Measurements from ENCODE around the gene TFRC.
"Not testable (repeated sequence)": the region's sequence is repeated elsewhere in the genome, so short reads cannot be mapped to it uniquely, and the experiment has no call there.

TFRC gene

DNA sequence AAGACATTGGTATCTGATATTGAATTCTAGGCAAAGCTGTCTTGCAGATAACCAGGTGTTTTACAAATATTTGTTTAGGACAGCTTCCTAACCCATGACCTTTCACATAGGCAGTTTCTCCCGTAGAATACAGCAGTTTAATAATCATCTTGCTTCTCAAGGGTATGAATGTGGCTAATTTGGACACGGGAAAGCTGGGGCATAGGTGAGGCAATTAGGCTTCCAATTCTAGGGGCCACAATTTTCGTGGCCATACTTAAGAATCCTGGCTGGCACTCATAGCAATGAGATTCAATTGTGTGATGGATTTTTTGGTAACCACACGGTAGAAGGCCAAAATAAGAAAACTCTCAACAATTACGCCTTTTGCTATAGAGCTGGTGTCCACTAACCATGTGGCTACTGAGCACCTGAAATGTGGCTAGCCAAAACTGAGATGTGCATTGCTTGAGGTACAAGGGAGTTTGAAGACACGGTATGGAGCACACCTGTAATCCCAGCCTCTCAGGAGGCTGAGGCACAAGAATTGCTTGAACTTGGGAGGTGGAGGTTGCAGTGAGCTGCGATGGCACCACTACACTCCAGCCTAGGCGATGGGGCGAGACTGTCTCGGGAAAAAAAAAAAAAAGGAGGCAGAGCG, 34.4 kb downstream of the TFRC start:
- no peak for DNase-seq

DNA sequence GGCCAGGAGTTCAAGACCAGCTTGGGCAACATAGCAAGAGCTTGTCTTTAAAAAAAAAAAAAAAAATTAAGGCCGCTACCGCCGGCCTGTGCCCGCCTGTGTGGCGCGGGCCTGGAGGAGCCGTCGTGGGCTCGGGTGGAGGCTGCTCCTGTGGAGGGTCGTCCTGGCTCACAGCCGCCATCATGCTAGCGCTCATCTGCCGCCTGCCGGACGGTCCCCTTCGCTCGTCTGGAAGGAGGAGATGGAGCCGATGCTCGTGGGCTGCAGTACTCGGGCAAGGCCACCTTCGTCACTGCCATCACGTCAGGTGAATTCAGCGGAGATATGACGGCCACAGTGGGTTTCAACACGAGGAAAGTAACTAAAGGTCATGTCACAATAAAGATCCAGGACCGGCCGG, 37.4 kb downstream of the TFRC start:
- no peak for DNase-seq

DNA sequence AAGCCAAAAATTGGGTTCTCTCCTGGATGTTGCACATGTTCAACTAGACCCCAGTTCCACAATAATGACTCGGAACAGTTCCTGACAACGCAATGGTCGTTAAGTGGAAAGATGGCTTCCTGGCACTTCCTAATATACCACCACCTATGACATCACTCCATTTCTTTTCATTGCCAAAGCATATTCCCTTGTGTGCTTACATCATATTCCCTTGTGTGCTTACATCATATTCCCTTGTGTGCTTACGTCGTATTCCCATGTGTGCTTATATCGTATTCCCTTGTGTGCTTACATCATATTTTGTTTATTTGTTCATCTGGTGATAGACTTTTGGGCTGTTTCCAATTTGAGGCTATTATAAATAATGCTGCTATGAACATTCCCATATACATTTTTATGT, 39.2 kb downstream of the TFRC start:
- DNase-seq: no peak

DNA sequence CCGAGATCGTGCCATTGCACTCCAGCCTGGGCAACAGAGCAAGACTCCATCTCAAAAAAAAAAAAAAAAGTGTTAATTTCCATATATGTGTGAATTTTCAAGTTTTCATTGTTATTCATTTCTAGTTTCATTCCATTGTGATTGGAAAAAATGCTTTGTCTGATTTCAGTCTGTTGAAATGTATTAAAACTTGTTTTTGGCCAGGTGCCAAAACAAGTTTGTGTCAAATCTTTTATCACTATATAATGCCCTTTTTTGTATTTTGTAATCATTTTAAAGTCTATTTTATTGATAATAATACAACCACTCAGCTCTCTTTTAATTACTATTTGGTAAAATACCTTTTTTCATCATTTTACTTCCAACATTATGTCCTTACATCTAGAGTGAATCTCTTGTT, 42.5 kb downstream of the TFRC start:
- no peak for DNase-seq

DNA sequence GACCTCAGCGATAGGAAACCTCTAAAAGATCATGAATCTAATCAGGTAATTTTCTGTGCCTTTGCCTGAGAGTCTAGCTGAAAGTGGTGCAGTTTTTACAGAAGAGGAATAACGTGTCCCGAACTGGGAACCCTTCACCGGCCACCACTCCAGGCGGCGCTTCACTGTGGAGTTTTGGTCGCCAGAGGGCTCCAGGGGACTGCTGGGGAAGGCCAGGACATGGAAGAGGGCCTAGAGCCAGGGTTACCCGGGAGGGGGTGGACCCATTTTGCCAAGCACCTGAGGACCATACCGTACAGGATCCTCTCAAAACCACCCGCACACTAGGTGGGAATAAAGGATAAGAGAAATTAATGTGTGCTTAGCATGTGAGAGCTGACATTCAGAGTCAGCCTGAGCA, 55.8 kb downstream of the TFRC start:
- not testable (repeated sequence) for DNase-seq

DNA sequence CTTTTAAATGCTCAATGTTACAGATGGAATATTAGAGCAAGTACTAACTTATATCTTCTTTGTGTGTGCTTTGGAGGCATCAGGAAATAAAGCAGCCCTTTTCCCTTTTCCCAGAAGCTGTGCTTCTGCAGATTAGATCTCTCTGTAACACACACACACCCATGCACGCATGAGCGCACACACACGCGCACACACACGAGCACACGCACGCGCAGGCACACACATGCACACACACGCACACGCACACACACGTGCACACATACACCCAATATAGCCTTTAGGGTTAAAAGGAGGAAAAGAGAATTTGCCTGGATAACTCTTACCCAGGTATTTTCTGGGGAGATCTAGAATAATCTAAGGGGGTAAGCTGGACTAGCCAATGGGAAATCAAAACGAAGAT, 56.9 kb downstream of the TFRC start:
- no peak for DNase-seq

DNA sequence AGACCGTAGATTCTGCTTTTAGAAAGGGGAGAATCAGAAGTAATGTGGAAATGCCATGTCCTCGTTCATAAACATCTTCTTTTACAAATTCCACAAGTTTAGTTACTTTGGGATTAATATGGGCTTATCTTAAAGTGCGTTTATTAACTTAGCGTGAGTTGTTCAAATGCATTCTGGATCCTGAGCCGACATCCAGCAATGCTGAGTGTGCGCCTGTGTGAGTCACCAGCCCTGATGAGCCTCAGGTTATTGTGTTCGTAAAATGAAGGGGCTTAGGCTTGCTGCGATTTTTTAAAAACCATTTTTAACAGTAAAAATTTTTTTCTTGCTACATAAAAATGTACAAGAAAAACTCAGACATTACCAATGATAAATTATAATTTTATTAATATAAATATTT, 57.9 kb downstream of the TFRC start:
- DNase-seq: no peak

DNA sequence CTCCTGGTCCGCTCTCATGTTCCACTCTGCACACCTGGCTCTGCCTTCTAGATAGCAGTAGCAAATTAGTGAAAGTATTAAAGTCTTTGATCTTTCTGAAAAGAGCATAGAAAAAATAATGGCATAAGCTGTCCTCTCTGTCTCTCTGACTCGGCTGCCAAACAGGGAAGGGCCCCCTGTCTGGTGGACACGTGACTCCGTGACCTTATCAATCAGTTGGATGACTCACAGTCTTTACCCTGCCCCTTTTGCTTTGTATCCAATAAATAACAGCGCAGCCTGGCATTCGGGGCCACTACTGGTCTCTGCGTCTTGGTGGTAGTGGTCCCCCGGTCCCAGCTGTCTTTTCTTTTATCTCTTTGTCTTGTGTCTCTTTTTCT, 59.4 kb downstream of the TFRC start:
- not testable (repeated sequence) for DNase-seq

DNA sequence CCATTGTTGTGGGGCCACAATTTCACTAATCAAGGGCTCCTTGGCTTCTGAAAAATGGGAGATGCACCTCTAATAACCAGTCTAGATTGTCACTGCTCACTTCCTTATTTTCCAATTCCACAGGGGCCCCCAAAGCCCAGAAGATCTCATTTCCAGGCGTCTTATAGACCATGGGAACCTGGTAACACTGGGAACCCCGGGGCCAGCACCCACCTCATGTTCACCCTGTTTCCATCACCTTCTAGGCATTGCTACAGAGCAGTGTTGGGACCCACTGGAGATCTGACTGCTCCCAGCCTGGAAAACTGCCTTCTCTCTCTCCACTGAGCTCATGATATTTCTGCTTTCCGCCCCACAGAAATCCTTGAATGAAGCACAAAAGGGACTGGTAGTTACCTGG, 61.5 kb downstream of the TFRC start:
- DNase-seq: no peak

DNA sequence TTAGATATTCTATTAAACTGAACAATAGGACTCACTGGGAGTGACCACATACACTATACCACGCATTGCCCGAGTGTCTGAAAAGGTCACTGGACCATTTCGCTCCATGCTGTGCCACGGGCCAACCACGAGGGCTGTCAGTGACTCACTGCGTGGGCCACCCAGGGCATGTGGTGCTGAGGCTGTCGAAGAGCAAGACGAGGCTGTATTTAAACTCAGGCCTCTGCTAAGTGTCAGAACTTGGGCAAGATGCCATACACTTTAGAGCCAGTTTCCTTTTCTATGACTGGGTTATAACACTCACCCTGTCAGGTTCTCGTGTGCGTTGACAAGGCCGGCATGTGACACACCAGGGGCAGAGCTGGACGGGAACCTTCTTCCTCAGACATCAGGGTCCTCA, 62.3 kb downstream of the TFRC start:
- not testable (repeated sequence) for DNase-seq

DNA sequence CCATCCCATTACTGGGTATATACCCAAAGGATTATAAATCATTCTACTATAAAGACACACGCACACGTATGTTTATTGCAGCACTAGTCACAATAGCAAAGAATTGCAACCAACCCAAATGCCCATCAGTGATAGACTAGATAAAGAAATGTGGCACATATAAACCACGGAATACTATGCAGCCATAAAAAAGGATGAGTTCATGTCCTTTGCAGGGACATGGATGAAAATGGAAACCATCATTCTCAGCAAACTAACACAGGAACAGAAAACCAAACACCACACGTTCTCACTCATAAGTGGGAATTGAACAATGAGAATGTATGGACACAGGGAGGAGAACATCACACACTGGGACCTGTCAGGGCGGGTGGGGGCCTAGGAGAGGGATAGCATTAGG, 63.7 kb downstream of the TFRC start:
- DNase-seq: not testable (repeated sequence)

DNA sequence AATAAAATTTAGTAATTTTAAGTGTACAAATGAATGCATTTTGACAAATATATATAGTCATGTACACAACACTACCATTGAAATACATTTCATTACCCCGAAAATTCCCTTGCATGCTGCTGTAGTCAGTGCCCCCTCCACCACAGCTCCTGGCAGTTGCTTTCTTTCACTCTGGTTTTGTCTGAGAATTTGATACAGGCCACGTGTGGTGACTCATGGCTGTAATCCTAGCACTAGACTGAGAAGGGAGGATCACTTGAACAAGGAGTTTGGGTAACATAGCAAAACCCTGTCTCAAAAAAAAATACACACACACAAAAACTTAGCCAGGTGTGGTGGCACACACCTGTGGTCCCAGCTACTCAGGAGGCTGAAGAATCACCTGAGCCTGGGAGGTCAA, 65.4 kb downstream of the TFRC start:
- no peak for DNase-seq

DNA sequence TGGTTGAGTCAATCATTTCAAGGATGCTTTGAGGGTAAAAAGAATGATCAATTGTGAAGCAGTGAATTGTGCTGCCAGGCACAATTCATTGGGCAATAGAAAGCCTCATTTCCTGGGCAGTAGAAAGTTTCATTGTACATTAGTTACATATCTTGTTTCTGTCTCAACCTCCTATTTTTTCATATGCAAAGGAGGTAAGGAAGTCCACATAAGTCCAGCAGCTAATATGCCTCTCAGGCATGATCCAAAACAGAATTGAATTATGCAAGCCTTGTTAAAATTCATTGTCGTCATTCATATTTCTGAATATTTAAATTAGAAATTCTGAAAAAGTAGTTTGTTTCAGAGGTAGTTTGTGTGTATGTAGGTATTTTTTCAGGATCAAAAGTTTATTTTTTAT, 65.8 kb downstream of the TFRC start:
- DNase-seq: no peak

DNA sequence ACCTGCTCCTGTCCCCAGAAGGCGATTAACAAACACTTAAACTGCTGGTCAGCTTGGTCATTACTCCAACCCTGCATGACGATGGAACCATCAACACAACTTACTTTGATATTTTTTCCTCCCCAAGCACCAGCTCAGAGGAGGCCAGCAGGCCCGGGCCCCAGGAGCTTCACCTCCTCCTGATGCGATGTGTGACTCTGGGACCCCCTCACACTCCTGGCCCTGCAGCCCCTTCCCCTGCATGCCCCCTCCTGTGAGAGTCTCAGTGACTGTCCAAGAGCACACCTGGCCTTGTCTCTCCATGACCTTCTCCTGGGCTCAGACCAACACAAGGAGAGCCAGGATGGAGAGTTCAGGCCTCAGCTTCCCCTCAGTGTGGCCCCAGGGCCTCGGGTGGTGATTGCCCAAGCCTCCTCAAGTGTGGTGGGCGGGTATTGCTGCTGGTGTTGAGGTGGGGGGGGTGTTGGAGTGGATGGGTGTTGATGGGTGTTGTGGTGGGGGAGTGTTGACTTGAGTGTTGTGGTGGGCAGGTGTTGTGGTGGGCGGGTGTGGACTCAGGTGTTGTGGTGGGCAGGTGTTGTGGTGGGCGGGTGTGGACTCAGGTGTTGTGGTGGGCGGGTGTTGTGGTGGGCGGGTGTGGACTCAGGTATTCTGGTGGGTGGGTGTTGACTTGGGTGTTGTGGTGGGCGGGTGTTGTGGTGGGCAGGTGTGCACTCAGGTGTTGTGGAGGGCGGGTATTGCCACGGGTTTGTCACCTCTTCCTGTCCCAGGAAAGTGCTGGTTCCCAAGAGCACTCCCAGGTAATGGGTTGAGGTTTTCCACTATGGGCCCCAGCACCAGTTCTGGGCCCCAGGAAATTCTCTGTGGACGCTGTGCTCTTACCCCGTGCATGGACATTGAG, 68.1 kb downstream of the TFRC start:
- DNase-seq: no peak

DNA sequence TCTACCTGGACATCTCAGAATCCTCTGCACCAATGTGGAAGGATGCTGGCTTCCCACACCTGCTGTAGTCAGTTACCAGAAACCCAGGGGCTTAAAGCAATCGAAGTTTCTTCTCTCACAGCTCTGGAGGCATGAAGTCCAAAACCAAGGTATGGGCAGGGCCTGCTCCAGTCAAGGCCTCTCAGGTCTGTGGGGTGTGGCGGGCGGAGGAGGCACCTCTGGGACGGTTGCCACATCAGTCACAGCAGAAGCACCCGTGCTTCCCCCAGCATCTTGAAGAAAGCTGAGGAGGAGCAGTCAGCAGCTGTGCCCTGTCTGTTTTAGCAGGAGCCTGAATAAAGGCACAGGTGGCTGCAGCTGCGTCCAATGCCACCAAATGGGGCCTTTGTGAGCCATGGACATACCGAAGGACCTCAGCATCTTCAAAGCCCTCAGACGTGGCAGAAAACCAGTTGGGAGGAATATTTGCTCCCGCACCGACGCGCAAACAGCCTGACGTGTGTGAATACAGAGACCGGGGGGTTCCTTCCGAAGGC, 68.9 kb downstream of the TFRC start:
- DNase-seq: no peak

DNA sequence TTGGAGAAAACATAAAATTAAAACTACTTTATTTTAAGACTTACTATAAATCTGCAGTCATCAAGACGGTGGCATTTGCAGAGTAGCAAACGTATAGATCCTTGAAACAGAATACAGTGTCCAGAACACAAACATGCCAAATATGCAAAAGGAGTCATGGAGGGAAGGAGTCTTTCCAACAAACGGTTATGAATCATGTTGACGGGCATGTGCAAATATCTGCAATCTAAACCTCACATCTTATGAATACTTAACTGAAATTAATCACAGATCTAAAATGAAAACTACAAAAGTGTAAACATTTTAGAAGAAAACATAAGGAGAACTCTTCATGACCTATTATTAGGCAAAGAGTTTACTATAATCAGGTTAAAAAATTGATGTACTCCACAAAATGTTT, 69.4 kb downstream of the TFRC start:
- no peak for DNase-seq

DNA sequence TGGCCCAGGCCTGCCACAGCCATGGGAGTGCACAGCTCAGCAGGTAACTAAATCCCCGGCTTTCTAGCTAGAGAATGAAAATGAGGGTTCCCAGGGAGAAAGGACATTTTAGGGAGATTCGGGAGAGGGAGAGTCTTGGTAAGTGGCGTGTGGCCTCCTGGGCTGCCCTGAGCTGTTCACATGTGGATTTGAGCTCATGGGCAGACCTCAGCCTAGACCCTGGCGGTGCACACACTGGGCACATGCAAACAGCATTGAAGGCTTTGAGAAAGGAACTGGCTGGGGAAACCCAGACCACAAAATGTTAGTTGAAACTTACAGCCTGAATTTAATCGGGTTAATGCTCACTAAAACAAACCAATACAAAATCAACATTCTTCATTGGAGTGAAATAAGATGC, 72.4 kb downstream of the TFRC start:
- no peak for DNase-seq

DNA sequence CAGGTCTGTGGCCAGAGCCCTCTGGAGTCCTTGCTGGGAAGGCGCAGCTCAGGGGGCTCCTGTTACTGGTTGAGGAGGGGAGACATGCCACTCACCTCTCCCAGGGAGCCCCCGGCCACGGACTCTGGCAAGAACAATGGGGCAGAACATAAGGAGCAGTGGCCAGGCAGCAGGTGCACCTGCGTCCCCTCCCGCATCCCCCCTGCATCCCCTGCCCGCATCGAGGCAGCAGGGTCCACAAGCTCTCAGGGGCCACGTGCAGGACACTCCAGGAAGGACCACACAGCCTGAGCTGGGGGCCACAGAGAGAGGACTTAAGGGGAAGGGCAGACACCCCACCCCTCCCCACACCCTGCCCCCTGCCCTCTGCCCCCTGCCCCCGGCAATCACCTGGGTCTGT, 73.0 kb downstream of the TFRC start:
- no peak for DNase-seq

DNA sequence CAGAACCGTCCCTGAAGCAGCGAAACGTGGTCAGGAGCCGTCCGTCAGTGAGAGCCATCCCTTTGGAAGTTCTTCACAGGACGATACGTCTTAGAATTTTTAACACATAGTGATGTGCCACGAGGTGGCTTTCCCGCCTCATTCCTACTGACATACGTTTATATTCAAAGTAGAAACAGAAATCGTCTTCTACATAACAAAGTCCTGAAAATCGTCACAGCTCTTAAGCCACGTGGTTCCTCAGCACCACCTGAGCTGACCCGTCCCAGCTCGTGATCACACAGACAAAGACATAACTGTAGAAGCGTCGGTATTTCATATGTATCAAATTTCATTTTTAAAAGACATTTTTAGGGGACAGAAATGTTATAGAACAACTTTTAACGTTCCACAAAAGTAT, 73.5 kb downstream of the TFRC start:
- no peak for DNase-seq

DNA sequence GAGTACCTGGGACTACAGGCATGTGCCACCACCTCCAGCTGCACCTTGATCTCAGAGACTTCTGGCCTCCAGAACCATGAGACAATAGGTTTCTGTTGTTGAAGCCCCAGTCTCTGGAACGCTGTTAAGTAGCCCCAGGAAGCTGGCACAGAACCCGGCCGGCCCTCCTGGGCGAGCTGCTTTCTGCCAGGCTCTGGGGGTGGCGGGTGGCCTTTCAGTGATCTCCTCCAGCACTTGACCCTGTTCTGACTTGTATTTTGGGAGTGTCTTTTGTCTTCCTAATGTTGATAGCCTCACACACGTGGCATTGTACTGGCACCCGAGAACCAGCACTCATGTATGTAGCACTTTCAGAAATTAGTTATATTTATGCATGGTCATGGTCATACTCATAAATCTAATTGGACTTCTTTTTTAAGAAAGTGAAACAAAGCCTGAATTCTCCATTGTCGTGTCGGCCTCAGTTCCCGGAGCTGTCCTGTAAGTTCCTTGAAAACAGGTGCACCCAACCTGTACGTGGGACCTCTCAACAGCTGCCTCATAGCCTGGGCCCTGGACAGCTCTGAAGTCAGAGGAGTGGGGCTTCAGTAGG, 74.0 kb downstream of the TFRC start:
- no peak for DNase-seq

DNA sequence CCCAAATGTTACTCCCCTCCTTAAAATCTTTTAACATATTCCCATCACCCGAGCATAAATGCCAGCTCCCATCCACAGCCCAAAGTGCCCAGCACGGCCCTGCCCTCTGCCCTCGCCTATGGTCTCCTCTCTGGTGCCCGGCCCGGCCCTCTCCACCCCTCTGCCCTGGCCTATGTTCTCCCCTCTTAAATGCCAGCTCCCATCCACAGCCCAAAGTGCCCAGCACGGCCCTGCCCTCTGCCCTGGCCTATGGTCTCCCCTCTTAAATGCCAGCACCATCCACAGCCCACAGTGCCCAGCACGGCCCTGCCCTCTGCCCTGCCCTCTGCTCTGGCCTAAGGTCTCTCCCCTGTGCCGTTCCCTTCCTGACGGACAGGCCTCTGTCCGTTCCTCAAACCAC, 76.6 kb downstream of the TFRC start:
- DNase-seq: not testable (repeated sequence)

DNA sequence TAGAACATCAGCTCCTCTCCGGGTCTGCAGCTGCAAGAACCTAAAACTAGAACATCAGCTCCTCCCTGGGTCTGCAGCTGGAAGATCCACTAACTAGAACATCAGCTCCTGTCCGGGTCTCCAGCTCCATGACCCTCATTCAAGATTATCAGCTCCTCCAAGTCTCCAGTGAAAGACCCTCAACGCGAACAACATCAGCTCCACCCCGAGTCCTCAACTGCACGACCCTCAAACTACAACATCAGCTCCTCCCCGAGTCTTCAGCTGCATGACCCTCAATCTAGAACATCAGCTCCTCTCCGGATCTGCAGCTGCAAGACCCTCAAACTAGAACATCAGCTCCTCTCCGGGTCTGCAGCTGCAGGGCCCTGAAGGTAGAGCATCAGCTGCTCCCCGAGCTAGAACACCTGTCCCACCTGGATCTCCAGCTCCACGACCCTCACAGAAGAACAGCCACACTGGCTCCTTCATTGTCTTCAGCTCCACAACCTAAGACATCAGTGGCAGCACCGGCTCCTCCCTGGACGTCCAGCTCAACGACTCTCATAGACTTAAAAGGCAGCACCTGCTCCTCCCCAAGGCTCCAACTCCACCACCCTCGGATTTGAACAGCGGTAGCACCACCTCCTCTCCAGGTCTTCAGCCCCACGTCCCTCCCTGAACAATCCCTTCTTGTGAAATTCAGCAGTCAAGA, 77.4 kb downstream of the TFRC start:
- not testable (repeated sequence) for DNase-seq

DNA sequence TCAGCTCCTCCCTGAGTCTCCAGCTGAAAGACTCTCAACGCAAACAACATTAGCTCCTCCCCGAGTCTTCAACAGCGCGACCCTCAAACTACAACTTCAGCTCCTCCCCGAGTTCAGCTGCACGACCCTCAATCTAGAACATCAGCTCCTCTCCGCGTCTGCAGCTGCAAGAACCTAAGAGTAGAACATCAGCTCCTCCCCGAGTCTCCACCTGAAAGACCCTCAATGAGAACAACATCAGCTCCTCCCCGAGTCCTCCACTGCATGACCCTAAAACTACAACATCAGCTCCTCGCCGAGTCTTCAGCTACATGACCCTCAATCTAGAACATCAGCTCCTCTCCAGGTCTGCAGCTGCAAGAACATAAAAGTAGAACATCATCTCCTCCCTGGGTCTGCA, 78.3 kb downstream of the TFRC start:
- no peak for DNase-seq

Measured in stimulated activated CD4-positive, alpha-beta T cell treated with anti-CD3 and anti-CD28 coated beads, Interleukin-12 subunit alpha, Interleukin-12 subunit beta, amount 100 ng/mL, for 4 hours (primary cell).